GM23338 (cell line): Measurements from ENCODE around the gene SMG6. TPM values are rescaled to one million over a fixed set of nuclear protein-coding genes. Genes with fewer than 3 reads are reported as not detected.
A peak's percentile ranks its signal among the peaks of the same experiment; 100 is the strongest.

Experiments used
- ATAC-seq: fragments of 200-7000 bp; cut with Tn5 transposase; 3 replicates; pipeline ENCODE4 v1.9.1; 2020
- DNase-seq: peaks from one replicate; pipeline ENCODE4 v3.0.0-alpha.2; 2015; ENCODE audit warnings: low spot score
- H2AFZ ChIP-seq: fragments of 200-600 bp; sonication (generic); 2 replicates; pipeline ENCODE4 v1.8.0; 2016; ENCODE audit warnings: antibody characterized with exemption, mild to moderate bottlenecking, moderate library complexity
- H3F3A ChIP-seq: fragments of 200-600 bp; sonication (generic); replicated peaks from 2 replicates; pipeline ENCODE4 v1.8.0; 2017; ENCODE audit warnings: antibody characterized with exemption, mixed run types, low read depth
- H3K27ac ChIP-seq: fragments of 200-600 bp; sonication (generic); 2 replicates; pipeline ENCODE4 v1.6.1; 2016; ENCODE audit warnings: low read depth
- H3K27me3 ChIP-seq: fragments of 200-600 bp; sonication (generic); 2 replicates; pipeline ENCODE4 v1.8.0; 2016; ENCODE audit warnings: mild to moderate bottlenecking, mixed run types, moderate library complexity; ENCODE audit not compliant: insufficient read depth
- H3K36me3 ChIP-seq: fragments of 200-600 bp; sonication (generic); 2 replicates; pipeline ENCODE4 v1.8.0; 2016; ENCODE audit warnings: mild to moderate bottlenecking; ENCODE audit not compliant: insufficient read depth
- H3K4me1 ChIP-seq: fragments of 200-600 bp; sonication (generic); 2 replicates; pipeline ENCODE4 v1.8.0; 2016; ENCODE audit warnings: mild to moderate bottlenecking, moderate library complexity; ENCODE audit not compliant: insufficient read depth
- H3K4me2 ChIP-seq: fragments of 200-600 bp; sonication (generic); 2 replicates; pipeline ENCODE4 v1.7.1; 2017; ENCODE audit warnings: mixed run types
- H3K4me3 ChIP-seq: fragments of 200-600 bp; sonication (generic); 2 replicates; pipeline ENCODE4 v1.6.1; 2016; ENCODE audit warnings: mixed run types
- H3K79me2 ChIP-seq: fragments of 200-600 bp; sonication (generic); replicated peaks from 2 replicates; pipeline ENCODE4 v1.8.0; 2017; ENCODE audit warnings: mild to moderate bottlenecking; ENCODE audit not compliant: insufficient read depth
- H3K9me2 ChIP-seq: fragments of 200-600 bp; sonication (generic); 2 replicates; pipeline ENCODE4 v1.8.0; 2017; ENCODE audit not compliant: insufficient read depth
- H4K20me1 ChIP-seq: fragments of 200-600 bp; sonication (generic); replicated peaks from 2 replicates; pipeline ENCODE4 v1.8.0; 2017; ENCODE audit warnings: mild to moderate bottlenecking; ENCODE audit not compliant: insufficient read depth
- H3K27ac Mint-ChIP-seq: 2 replicates; pipeline ENCODE4 v1.8.0; 2020; ENCODE audit warnings: inconsistent platforms, mild to moderate bottlenecking, moderate library complexity, mixed read lengths
- H3K27me3 Mint-ChIP-seq: 3 replicates; pipeline ENCODE4 v1.8.0; 2022; ENCODE audit warnings: low read depth, mild to moderate bottlenecking, moderate library complexity, mixed read lengths, inconsistent platforms; ENCODE audit not compliant: insufficient read depth, poor library complexity
- H3K36me3 Mint-ChIP-seq: 3 replicates; pipeline ENCODE4 v1.8.0; 2021; ENCODE audit warnings: low read depth, mild to moderate bottlenecking, inconsistent platforms, moderate library complexity, mixed read lengths
- H3K4me1 Mint-ChIP-seq: 3 replicates; pipeline ENCODE4 v1.8.0; 2020; ENCODE audit warnings: mild to moderate bottlenecking, inconsistent platforms, mixed read lengths
- H3K4me3 Mint-ChIP-seq: 3 replicates; pipeline ENCODE4 v1.8.0; 2021; ENCODE audit warnings: moderate library complexity, mild to moderate bottlenecking, inconsistent platforms, mixed read lengths
- H3K9me3 Mint-ChIP-seq: 3 replicates; pipeline ENCODE4 v1.8.0; 2020; ENCODE audit warnings: moderate library complexity, mild to moderate bottlenecking, inconsistent platforms, mixed read lengths
- CREB1 ChIP-seq: fragments of 250-450 bp; sonication (Bioruptor Pico); IDR thresholded peaks from 2 replicates; pipeline ENCODE4 v1.5.0; 2020; ENCODE audit warnings: low read depth, mild to moderate bottlenecking, moderate library complexity
- ETS1 ChIP-seq: IDR thresholded peaks from 2 replicates; pipeline ENCODE4 v1.6.1; 2016; ENCODE audit warnings: antibody characterized with exemption
- EZH2 ChIP-seq: fragments of 200-600 bp; sonication (generic); IDR thresholded peaks from one replicate; pipeline ENCODE4 v1.8.0; 2017; ENCODE audit warnings: antibody characterized with exemption, mild to moderate bottlenecking, low read depth; ENCODE audit not compliant: unreplicated experiment
- EZH2phosphoT487 ChIP-seq: fragments of 200-600 bp; sonication (generic); IDR thresholded peaks from one replicate; pipeline ENCODE4 v1.8.1; 2018; ENCODE audit warnings: antibody characterized with exemption; ENCODE audit not compliant: unreplicated experiment
- JUNB ChIP-seq: IDR thresholded peaks from one replicate; pipeline ENCODE4 v1.6.1; 2016; ENCODE audit warnings: antibody characterized with exemption; ENCODE audit not compliant: unreplicated experiment
- NANOG ChIP-seq: IDR thresholded peaks from 2 replicates; pipeline ENCODE4 v1.6.1; 2016; ENCODE audit warnings: antibody characterized with exemption, borderline replicate concordance
- POLR2AphosphoS5 ChIP-seq: IDR thresholded peaks from 2 replicates; pipeline ENCODE4 v1.6.1; 2016; ENCODE audit warnings: antibody characterized with exemption, low read depth
- REST ChIP-seq: IDR thresholded peaks from one replicate; pipeline ENCODE4 v1.6.1; 2018; ENCODE audit warnings: antibody characterized with exemption; ENCODE audit not compliant: unreplicated experiment
- STAT1 ChIP-seq: IDR thresholded peaks from one replicate; pipeline ENCODE4 v1.6.1; 2016; ENCODE audit warnings: antibody characterized with exemption; ENCODE audit not compliant: unreplicated experiment
- ZNF114 ChIP-seq: fragments of 250-450 bp; sonication (Bioruptor Pico); IDR thresholded peaks from 2 replicates; pipeline ENCODE4 v1.5.0; 2020; ENCODE audit warnings: mild to moderate bottlenecking, moderate library complexity
- ZNF331 ChIP-seq: fragments of 250-450 bp; sonication (Bioruptor Pico); IDR thresholded peaks from 2 replicates; pipeline ENCODE4 v1.5.0; 2020; ENCODE audit warnings: low read depth, mild to moderate bottlenecking, moderate library complexity
- polyA plus RNA-seq: library from polyadenylated mRNA; unstranded; fragments of >200 nt; fragmentation: Nextera tagmentation; extraction: Ambion mirVana; gene quantifications from 2 replicates; pipeline ENCODE4 v1.2.1, GENCODE V29; 2016
- total RNA-seq: library from RNA; depleted of rRNA; stranded (reverse); fragments of >200 nt; shearing (Covaris generic); gene quantifications from 2 replicates; pipeline ENCODE4 v1.2.3, GENCODE V29; 2014
- TF ChIP-seq, protein P1 (sequence below): fragments of 250-450 bp; sonication (Bioruptor Pico); IDR thresholded peaks from 2 replicates; pipeline ENCODE4 v1.5.0; 2020; ENCODE audit warnings: mild to moderate bottlenecking, moderate library complexity
- TF ChIP-seq, protein P2 (sequence below), 2 experiments: fragments of 200-600 bp in 1 of 2; sonication (generic) in 1 of 2; conservative IDR thresholded peaks; 2 replicates each; pipeline versions ENCODE4 v1.5.1 to v1.6.1; 2016 to 2017; ENCODE audit warnings: antibody characterized with exemption in 2 of 2, low read depth in 2 of 2, mild to moderate bottlenecking in 2 of 2, moderate library complexity in 1 of 2

Gene SMG6
- total and polyA plus RNA-seq, 2 experiments from 2014 or later, result 10.4 to 43.1 TPM

- Mint-ChIP-seq H3K27ac (no peak overlapping the region), H3K4me3 (no peak overlapping the region), H3K36me3 (no peaks in the 10 kb centered on the region; the same call in 1 of the 3 replicates), H3K9me3 (no peaks in the 10 kb centered on the region), H3K4me1 (peaks cover 35% of the 10 kb centered on the region), H3K27me3 (peaks cover 3% of the 10 kb centered on the region)
- DNase-seq, result no peak
- TF ChIP-seq JUNB (no peak), EZH2phosphoT487 (no peak), NANOG (no peak), STAT1 (no peak), ZNF331 (CRISPR knock-in tag) (no peak), ETS1 (no peak), CREB1 (no peak), REST (no peak), POLR2AphosphoS5 (no peak), ZNF114 (CRISPR knock-in tag) (no peak), EZH2 (no peak)
- TF ChIP-seq, protein P1, sequence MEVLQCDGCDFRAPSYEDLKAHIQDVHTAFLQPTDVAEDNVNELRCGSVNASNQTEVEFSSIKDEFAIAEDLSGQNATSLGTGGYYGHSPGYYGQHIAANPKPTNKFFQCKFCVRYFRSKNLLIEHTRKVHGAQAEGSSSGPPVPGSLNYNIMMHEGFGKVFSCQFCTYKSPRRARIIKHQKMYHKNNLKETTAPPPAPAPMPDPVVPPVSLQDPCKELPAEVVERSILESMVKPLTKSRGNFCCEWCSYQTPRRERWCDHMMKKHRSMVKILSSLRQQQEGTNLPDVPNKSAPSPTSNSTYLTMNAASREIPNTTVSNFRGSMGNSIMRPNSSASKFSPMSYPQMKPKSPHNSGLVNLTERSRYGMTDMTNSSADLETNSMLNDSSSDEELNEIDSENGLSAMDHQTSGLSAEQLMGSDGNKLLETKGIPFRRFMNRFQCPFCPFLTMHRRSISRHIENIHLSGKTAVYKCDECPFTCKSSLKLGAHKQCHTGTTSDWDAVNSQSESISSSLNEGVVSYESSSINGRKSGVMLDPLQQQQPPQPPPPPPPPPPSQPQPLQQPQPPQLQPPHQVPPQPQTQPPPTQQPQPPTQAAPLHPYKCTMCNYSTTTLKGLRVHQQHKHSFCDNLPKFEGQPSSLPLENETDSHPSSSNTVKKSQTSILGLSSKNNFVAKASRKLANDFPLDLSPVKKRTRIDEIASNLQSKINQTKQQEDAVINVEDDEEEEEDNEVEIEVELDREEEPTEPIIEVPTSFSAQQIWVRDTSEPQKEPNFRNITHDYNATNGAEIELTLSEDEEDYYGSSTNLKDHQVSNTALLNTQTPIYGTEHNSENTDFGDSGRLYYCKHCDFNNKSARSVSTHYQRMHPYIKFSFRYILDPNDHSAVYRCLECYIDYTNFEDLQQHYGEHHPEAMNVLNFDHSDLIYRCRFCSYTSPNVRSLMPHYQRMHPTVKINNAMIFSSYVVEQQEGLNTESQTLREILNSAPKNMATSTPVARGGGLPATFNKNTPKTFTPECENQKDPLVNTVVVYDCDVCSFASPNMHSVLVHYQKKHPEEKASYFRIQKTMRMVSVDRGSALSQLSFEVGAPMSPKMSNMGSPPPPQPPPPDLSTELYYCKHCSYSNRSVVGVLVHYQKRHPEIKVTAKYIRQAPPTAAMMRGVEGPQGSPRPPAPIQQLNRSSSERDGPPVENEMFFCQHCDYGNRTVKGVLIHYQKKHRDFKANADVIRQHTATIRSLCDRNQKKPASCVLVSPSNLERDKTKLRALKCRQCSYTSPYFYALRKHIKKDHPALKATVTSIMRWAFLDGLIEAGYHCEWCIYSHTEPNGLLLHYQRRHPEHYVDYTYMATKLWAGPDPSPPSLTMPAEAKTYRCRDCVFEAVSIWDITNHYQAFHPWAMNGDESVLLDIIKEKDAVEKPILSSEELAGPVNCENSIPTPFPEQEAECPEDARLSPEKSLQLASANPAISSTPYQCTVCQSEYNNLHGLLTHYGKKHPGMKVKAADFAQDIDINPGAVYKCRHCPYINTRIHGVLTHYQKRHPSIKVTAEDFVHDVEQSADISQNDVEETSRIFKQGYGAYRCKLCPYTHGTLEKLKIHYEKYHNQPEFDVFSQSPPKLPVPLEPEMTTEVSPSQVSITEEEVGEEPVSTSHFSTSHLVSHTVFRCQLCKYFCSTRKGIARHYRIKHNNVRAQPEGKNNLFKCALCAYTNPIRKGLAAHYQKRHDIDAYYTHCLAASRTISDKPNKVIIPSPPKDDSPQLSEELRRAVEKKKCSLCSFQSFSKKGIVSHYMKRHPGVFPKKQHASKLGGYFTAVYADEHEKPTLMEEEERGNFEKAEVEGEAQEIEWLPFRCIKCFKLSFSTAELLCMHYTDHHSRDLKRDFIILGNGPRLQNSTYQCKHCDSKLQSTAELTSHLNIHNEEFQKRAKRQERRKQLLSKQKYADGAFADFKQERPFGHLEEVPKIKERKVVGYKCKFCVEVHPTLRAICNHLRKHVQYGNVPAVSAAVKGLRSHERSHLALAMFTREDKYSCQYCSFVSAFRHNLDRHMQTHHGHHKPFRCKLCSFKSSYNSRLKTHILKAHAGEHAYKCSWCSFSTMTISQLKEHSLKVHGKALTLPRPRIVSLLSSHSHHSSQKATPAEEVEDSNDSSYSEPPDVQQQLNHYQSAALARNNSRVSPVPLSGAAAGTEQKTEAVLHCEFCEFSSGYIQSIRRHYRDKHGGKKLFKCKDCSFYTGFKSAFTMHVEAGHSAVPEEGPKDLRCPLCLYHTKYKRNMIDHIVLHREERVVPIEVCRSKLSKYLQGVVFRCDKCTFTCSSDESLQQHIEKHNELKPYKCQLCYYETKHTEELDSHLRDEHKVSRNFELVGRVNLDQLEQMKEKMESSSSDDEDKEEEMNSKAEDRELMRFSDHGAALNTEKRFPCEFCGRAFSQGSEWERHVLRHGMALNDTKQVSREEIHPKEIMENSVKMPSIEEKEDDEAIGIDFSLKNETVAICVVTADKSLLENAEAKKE (CRISPR knock-in tag), result no peak
- TF ChIP-seq, protein P2, sequence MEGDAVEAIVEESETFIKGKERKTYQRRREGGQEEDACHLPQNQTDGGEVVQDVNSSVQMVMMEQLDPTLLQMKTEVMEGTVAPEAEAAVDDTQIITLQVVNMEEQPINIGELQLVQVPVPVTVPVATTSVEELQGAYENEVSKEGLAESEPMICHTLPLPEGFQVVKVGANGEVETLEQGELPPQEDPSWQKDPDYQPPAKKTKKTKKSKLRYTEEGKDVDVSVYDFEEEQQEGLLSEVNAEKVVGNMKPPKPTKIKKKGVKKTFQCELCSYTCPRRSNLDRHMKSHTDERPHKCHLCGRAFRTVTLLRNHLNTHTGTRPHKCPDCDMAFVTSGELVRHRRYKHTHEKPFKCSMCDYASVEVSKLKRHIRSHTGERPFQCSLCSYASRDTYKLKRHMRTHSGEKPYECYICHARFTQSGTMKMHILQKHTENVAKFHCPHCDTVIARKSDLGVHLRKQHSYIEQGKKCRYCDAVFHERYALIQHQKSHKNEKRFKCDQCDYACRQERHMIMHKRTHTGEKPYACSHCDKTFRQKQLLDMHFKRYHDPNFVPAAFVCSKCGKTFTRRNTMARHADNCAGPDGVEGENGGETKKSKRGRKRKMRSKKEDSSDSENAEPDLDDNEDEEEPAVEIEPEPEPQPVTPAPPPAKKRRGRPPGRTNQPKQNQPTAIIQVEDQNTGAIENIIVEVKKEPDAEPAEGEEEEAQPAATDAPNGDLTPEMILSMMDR (conservative IDR thresholded peaks at IDR 0.05; ENCODE audit: low read depth in 2 of 2), result no peak
- Histone ChIP-seq H3F3A (no peaks in the 10 kb centered on the region), H3K36me3 (no peaks in the 10 kb centered on the region), H2AFZ (no peak overlapping the region), H3K4me2 (no peak overlapping the region), H3K27ac (no peak overlapping the region), H3K4me3 (no peak overlapping the region), H3K9me2 (no peaks in the 10 kb centered on the region), H3K79me2 (no peaks in the 10 kb centered on the region), H3K27me3 (no peaks in the 10 kb centered on the region), H4K20me1 (no peaks in the 10 kb centered on the region), H3K4me1 (peaks cover 22% of the 10 kb centered on the region)
- peak; percentile 54 for ATAC-seq
Measured at GRCh38 chr17:2191227-2191626, 112.4 kb downstream of the SMG6 start.
